Activated CD4-positive, CD25-positive, alpha-beta regulatory T cell treated with anti-CD3 and anti-CD28 coated beads, Interleukin-2, amount 50 U/mL, for 16 hours (primary cell): ENCODE data around the gene NPIPB8.
"Not testable (repeated sequence)": the region's sequence is repeated elsewhere in the genome, so short reads cannot be mapped to it uniquely, and the experiment has no call there.

Source experiments
- DNase-seq: peaks from one replicate; pipeline ENCODE4 v3.0.0-alpha.2; 2020; ENCODE audit warnings: low read depth, low spot score

The NPIPB8 gene

DNA sequence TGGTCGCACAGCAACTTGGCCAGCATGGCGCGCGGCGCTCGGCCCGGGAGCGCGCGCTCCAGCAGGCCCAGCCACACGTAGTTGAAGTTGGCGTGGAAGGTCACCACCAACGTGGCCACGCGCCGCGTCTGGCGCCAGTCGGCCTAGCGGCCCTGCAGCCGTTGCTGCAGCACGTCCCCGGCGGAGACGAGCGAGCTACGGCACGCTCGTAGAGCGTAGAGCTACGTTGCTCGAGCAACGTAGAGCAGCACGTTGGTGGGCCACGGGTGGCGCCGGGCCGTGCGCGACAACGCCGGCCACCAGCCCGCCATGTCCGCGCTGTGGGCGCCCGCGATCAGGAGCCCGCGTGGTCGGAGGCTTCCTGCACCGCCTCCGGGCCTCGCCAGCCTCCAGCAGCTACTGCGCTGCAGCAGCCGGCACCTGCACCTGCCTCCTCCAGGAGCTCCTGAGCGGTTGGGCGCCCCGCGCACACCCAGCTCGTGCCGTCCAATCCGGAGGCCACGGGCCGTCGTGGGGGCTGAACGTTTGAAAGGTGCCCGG, 14.6 kb upstream of the NPIPB8 start:
- DNase-seq, result peak; percentile 17

DNA sequence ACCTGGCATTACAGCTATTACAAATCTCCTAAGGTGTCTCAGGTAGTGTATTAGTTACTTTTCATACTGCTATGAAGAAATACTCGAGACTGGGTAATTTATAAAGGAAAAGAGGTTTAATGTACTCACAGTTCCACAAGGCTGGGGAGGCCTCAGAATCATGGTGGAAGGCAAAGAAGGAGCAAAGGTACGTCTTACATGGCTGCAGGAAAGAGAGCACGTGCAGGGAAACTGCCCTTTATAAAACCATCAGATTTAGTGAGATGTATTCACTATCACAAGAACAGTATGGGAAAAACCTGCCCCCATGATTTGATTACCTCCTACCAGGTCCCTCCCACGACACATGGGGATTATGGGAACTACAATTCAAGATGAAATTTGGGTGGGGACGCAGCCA, 7.0 kb upstream of the NPIPB8 start:
- DNase-seq, result not testable (repeated sequence)

DNA sequence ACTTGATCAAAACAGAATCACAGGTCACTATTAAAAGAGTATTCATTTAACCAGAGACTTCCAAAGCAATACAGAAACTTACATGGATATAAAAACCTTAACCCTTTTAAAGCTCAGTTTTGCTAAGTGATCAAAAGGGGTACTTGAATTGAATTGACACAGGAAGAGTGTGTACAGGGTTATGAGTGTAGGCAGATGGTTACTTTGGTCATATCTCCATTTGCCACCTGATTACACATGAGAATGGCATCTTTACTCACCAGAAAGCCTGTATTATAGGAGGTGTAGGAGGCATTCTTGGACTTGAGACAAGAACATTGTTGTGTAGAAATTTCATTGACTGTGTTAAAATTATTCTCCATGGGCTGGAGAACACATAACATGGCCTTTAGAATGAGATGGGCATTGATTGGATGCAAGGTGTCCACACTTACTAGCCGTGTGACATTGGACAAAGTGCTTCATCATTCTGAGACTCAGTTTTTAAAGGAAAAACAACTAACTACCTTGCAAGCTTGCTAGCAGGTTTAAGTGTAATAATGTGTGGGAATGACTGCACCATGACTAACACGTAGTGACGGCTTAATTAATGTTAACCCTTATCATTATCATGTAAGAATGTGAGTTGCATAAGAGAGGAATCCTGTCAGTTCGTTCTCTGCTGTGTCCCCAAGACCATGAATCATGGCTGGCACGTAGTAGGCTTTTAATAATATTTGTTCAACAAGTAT, 1.6 kb upstream of the NPIPB8 start:
- DNase-seq, result not testable (repeated sequence)

DNA sequence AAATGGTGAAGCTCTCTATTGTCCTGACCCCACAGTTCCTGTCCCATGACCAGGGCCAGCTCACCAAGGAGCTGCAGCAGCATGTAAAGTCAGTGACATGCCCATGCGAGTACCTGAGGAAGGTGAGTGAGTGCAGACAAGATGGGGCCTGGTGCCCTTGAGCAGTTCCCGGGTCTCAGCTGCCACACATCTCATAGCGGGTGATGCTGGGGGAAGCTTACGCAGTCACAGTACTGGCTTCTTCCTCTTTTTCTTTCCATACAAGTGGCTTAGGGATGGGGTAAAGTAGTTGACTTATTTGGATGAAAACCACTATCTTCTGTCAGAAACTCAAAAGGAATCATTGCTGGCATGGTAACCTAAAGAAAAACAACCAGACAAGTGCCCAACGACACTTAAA, 494 bp downstream of the NPIPB8 start:
- not testable (repeated sequence) for DNase-seq

DNA sequence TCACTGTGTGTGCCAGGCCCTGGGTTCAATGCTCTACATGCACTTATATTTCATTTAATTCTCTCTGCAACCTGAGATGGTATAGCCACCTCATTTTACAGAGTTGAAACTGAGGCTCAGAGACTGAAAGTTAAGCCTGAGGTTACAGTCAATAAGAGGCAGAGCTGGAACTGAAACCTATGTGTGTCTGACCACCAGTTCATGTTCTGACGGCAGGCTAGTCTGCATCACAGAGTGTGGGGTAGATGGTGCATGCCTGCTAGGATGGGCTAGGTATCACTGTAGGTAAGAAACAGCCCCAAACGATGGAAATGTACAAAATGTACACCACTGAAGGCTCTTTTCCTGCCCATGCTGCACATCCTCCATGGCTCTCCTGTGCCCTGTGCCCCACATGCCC, 2.1 kb downstream of the NPIPB8 start:
- not testable (repeated sequence) for DNase-seq

DNA sequence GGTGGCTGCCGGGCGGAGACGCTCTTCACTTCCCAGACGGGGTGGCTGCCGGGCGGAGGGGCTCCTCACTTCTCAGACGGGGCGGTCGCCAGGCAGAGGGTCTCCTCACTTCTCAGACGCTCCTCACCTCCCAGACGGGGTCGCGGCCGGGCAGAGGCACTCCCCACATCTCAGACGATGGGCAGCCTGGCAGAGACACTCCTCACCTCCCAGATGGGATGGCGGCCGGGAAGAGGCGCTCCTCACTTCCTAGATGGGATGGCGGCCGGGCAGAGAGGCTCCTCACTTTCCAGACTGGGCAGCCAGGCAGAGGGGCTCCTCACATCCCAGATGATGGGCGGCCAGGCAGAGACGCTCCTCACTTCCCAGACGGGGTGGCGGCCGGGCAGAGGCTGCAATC, 28.4 kb downstream of the NPIPB8 start:
- not testable (repeated sequence) for DNase-seq

DNA sequence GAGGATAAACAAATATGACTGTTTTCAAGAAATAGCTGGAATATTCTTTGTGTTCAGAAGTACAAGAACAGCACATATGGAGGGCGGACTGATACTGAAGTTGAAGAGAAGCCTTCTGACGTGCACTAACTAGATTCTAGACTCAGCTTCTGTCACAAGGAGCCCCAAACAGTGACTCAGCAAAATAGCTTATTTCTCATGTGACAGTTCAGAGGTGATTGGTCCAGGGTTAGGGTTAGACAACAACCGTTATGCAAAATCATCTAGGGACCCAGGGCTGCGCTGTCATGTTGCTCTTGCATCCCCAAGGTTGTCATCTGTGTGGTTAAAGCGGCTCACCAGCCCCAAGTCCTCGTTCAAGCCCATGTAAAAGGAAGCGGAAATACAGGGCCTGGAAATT, 29.6 kb downstream of the NPIPB8 start:
- not testable (repeated sequence) for DNase-seq

DNA sequence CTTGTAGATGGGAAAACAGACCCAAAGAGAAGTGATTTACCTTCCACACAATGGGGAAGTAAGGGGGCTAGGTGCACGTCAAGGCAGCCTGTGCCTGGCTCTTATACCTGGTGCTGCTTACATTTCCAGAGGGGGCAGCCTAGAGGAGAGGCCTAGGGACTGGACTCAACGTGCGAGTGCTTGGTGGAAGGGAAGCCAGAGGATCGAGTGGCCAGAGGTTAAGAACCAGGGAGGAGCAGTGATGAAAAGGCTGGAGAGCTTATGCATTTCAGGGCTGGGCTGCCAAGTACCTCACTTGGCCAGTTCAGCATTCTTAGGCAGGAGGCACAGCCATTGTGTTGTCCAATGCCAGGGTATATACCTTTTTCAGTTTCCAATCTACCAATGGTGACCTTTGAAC, 30.3 kb downstream of the NPIPB8 start:
- DNase-seq, result not testable (repeated sequence)

DNA sequence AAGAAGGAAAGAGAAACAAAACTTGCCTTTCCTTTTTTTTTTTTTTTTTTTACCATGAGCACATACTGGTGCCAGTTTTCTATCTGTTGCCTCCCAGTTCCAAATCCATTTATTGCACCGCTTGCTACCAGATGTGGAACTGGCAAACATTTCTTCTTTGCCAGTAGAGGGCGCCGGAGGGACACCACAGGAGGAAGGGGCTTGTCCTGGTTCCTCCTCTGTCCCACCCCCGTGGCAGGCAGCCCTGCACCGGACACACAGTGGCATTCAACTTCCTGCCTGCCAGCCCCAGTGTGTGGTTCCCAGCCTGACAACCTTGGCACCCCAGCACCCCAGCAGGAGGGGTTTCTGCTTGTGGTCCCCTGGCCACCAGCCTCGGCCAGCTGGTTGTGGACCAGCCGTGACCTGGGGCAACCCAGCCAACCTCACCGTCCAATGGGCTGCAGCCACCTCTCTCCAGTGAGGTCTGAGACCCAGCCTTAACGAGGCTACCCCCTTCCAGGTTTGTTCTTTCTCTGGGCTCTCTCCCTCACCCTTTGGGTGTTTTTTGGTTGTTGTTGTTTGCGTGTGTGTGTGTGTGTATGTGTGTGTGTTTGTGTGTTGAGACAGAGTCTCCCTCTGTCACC, 50.6 kb downstream of the NPIPB8 start:
- not testable (repeated sequence) for DNase-seq

DNA sequence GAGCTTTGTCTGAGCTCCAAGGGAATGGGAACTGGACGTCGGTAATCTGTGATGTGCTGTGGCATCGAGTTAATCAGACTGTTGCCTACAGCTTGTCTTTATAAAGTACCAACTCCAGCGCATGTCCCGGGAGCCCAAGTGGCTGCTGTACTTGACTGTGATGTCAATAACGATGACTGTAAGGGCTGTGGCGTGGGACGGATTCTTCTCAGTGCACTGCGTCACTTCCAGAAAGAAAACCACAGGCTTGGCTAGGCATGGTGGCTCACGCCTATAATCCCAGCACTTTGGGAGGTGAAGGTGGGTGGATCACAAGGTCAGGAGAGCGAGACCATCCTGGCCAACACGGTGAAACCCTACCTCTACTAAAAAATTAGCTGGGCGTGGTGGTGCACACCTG, 51.6 kb downstream of the NPIPB8 start:
- not testable (repeated sequence) for DNase-seq

DNA sequence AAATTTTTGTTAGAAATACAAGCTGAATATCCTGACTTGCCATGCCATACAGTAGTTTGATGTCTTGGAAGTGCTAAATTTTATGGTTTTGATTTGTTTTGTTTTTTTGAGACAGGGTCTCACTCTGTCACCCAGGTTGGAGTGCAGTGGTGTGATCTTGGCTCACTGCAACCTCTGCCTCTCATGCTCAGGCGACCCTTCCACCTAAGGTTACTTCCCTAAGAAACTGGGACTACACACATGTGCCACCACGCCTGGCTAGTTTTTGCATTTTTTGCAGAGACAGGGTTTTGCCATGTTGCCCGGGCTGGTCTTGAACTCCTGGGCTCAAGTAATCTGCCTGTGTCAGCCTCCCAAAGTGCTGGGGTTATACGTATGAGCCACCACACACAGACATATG, 53.9 kb downstream of the NPIPB8 start:
- DNase-seq, result not testable (repeated sequence)

DNA sequence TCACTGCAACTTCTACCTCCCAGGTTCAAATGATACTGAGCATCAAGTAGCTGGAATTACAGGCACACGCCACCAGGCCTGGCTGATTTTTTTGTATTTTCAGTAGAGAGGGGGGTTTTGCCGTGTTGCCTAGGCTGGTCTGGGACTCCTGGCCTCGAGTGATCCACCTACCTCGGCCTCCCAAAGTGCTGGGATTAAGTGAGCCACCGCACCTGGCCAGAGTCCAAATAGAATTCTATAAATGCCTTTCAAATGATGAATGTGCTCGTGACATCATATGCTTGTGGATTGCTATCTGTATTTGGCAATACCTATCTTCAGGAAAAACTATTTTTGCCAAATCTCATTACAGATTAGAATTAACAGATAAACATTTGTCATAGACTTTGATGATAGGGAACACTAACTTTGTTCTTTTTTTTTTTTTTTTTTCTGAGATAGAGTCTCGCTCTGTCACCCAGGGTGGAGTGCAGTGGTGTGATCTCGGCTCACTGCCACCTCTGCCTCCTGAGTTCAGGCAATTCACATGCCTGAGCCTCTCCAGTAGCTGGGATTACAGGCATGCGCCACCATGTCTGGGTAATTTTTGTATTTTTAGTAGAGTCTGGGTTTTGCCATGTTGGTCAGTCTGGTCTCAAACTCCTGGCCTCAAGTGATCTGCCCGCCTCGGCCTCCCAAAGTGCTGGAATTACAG, 55.5 kb downstream of the NPIPB8 start:
- not testable (repeated sequence) for DNase-seq

DNA sequence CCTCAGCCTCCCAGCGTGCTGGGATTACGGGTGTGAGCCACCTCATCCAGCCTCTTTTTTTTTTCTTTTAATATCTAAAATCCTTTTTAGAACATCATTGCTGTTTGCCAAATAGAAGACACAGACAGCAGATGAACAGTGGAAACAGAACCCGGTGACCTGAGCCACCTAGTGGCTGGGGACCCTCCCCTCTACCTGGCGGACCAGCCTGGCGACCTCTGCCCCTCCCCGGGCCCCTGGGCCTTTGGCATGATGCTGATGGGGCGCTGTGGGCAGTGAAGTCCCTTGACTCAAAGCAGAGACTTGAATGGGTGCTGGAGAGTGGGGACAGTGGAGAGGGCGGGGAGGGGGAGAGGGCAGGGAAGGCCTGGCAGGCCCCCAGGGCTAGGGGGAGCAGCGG, 61.9 kb downstream of the NPIPB8 start:
- not testable (repeated sequence) for DNase-seq

DNA sequence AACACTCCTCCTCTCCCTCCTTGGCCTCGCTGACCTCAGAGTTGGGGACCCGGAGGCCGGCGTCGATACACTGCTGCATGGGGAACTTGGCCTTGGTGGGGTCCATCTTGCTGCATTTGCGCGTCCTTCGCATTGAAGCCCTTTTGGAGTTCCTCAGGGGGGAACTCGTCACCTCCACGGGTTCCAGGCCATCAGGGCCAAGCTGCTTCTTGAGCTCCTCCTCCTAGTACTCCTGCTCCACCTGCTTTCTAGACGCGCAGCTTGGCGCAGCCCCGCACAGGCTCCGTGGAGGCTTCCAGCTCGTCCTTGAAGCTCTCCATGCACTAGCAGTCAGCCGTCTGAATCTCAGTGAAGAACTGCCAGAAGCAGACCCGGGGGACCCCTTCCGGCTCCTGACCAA, 62.5 kb downstream of the NPIPB8 start:
- DNase-seq, result not testable (repeated sequence)

DNA sequence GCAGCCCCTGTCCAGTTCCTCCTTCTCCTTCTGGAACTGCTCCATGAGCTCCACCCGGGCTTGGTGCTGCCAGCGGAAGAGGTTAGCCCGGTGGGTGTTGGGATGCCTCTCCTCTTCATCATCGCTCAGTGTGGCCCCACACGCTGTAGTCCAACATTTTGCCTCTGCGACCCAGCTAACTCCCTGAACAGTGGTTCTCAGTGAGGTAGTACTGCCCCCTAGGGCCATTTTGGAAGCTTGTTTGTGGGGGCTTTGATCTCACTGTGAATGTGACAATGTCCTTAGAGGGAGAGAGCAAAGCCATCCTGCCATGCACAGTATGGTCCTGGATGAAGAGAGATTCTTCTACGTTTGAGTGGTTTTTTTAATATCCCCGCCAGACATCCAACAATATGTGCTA, 63.5 kb downstream of the NPIPB8 start:
- not testable (repeated sequence) for DNase-seq

DNA sequence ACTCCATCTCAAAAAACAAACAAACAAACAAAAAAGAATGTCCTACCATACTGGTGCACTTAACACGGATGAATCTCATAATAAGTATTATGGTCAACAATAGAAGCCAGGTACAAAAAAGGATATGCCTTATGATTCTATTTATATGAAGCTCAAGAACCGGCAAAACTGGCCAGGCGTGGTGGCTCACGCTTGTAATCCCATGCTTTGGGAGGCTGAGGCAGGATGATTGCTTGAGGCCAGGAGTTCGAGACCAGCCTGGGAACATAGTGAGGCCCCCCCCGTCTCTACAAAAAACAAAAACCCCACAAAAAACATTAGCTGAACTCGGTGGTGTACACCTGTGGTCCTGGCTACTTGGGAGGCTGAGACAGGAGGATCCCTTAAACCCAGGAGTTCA, 66.4 kb downstream of the NPIPB8 start:
- not testable (repeated sequence) for DNase-seq
